Activated B cell treated with CpG ODN at 0.5 μM for 24 hours (primary cell): Measurements from ENCODE around the gene ZMYM1. TPM values are rescaled to one million over a fixed set of nuclear protein-coding genes. Genes with fewer than 3 reads are reported as not detected.

Source experiments
- ATAC-seq: fragments of 200-7000 bp; cut with Tn5 transposase; one replicate; pipeline ENCODE4 v1.10.0; 2021; ENCODE audit warnings: low read depth, mild to moderate bottlenecking, moderate library complexity
- CTCF ChIA-PET: fragments of 350-600 bp; sonication (Branson Sonifier 250); formaldehyde crosslinking; loops from one replicate; lab custom pipeline; 2021; ENCODE audit warnings: antibody characterized with exemption; lab: Charles Lee
- POLR2A ChIA-PET: fragments of 350-600 bp; sonication (Branson Sonifier 250); formaldehyde crosslinking; loops from one replicate; lab custom pipeline; 2021; ENCODE audit warnings: antibody characterized with exemption; lab: Charles Lee
- DNase-seq: peaks from one replicate; pipeline ENCODE4 v3.0.0; 2022
- H3K27ac Mint-ChIP-seq: one replicate; pipeline ENCODE4 v1.8.0; 2020; ENCODE audit warnings: mixed read lengths
- H3K27me3 Mint-ChIP-seq: one replicate; pipeline ENCODE4 v1.8.0; 2021; ENCODE audit warnings: mixed read lengths
- H3K36me3 Mint-ChIP-seq: one replicate; pipeline ENCODE4 v1.8.0; 2021; ENCODE audit warnings: low read depth, mixed read lengths
- H3K4me1 Mint-ChIP-seq: one replicate; pipeline ENCODE4 v1.8.0; 2021; ENCODE audit warnings: mixed read lengths
- H3K4me3 Mint-ChIP-seq: one replicate; pipeline ENCODE4 v1.8.0; 2020; ENCODE audit warnings: mild to moderate bottlenecking, mixed read lengths
- H3K9me3 Mint-ChIP-seq: one replicate; pipeline ENCODE4 v1.8.0; 2020; ENCODE audit warnings: mixed read lengths
- intact Hi-C: fragments of 100-400 bp; cut with micrococcal nuclease; formaldehyde crosslinking; loops from one replicate; pipeline ENCODE4 v1.15.1; 2024
- total RNA-seq: library from RNA; stranded (reverse); gene quantifications from 2 replicates; pipeline ENCODE4 v1.2.3, GENCODE V29; 2022
- TF ChIP-seq, protein P1 (sequence below): fragments of 200-600 bp; IDR thresholded peaks from one replicate; pipeline ENCODE4 v1.8.0; 2022; ENCODE audit warnings: antibody characterized with exemption, mild to moderate bottlenecking

Gene ZMYM1
- total RNA-seq, 1 donor from 2014 or later = 7.4 TPM

GRCh38 chr1:35097224-35097623 lies 18.0 kb downstream of the ZMYM1 start:
- POLR2A ChIA-PET = no interaction called here
- TF ChIP-seq, protein P1, sequence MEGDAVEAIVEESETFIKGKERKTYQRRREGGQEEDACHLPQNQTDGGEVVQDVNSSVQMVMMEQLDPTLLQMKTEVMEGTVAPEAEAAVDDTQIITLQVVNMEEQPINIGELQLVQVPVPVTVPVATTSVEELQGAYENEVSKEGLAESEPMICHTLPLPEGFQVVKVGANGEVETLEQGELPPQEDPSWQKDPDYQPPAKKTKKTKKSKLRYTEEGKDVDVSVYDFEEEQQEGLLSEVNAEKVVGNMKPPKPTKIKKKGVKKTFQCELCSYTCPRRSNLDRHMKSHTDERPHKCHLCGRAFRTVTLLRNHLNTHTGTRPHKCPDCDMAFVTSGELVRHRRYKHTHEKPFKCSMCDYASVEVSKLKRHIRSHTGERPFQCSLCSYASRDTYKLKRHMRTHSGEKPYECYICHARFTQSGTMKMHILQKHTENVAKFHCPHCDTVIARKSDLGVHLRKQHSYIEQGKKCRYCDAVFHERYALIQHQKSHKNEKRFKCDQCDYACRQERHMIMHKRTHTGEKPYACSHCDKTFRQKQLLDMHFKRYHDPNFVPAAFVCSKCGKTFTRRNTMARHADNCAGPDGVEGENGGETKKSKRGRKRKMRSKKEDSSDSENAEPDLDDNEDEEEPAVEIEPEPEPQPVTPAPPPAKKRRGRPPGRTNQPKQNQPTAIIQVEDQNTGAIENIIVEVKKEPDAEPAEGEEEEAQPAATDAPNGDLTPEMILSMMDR = no peak
- Mint-ChIP-seq H3K27ac (no peak overlapping the region), H3K36me3 (peaks cover 65% of the 10 kb centered on the region), H3K4me3 (no peak overlapping the region), H3K9me3 (no peaks in the 10 kb centered on the region), H3K27me3 (no peaks in the 10 kb centered on the region), H3K4me1 (no peaks in the 10 kb centered on the region)
- no peak for DNase-seq
- intact Hi-C loops = no loop called here
- CTCF ChIA-PET = no interaction called here
- ATAC-seq = no peak

DNA sequence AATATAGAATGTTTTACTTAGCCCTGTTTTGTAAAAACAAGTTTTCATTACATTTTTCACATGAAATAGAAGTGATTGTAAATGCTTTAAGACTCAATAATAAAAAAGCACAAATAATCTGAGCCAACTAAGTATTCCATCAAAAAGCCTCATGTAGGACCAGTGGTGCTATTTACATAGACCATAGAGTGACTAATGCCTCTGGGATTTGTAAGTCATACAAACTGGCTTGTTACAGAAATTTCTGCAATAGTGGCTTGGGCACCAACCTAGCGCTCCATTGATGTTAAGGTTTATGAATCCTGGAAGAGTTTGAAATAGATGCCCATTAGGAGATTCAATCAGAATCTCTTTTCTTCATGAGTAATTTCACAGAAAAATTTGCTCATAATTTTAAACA lies 31.9 kb downstream of the ZMYM1 start:
- Mint-ChIP-seq H3K27me3 (no peaks in the 10 kb centered on the region), H3K27ac (no peak overlapping the region), H3K9me3 (no peaks in the 10 kb centered on the region), H3K36me3 (peaks cover 35% of the 10 kb centered on the region), H3K4me3 (no peak overlapping the region), H3K4me1 (no peaks in the 10 kb centered on the region)
- CTCF ChIA-PET = no interaction called here
- TF ChIP-seq, protein P1 = no peak
- ATAC-seq (no peak), DNase-seq (no peak)
- intact Hi-C loops = no loop called here
- POLR2A ChIA-PET = no interaction called here

GRCh38 chr1:35112668-35113067 lies 33.5 kb downstream of the ZMYM1 start:
- Mint-ChIP-seq H3K4me3 (no peak overlapping the region), H3K9me3 (no peaks in the 10 kb centered on the region), H3K27ac (no peak overlapping the region), H3K36me3 (peaks cover 33% of the 10 kb centered on the region), H3K27me3 (peaks cover 2% of the 10 kb centered on the region), H3K4me1 (no peaks in the 10 kb centered on the region)
- no peak for DNase-seq
- ATAC-seq = no peak
- intact Hi-C loops = no loop called here
- TF ChIP-seq, protein P1 = no peak
- POLR2A ChIA-PET = no interaction called here
- CTCF ChIA-PET = no interaction called here

GRCh38 chr1:35115459-35116383 lies 36.5 kb downstream of the ZMYM1 start:
- peaks cover 9% of the 10 kb centered on the region for H3K4me1 Mint-ChIP-seq
- no peak overlapping the region for H3K27ac Mint-ChIP-seq
- intact Hi-C loops = no loop called here
- TF ChIP-seq, protein P1 = no peak
- ChIA-PET CTCF (no interaction called here), POLR2A (no interaction called here)
- H3K27me3 Mint-ChIP-seq = peaks cover 2% of the 10 kb centered on the region
- H3K9me3 Mint-ChIP-seq = no peaks in the 10 kb centered on the region
- no peak overlapping the region for H3K4me3 Mint-ChIP-seq
- ATAC-seq (no peak), DNase-seq (no peak)
- H3K36me3 Mint-ChIP-seq = peaks cover 26% of the 10 kb centered on the region

DNA sequence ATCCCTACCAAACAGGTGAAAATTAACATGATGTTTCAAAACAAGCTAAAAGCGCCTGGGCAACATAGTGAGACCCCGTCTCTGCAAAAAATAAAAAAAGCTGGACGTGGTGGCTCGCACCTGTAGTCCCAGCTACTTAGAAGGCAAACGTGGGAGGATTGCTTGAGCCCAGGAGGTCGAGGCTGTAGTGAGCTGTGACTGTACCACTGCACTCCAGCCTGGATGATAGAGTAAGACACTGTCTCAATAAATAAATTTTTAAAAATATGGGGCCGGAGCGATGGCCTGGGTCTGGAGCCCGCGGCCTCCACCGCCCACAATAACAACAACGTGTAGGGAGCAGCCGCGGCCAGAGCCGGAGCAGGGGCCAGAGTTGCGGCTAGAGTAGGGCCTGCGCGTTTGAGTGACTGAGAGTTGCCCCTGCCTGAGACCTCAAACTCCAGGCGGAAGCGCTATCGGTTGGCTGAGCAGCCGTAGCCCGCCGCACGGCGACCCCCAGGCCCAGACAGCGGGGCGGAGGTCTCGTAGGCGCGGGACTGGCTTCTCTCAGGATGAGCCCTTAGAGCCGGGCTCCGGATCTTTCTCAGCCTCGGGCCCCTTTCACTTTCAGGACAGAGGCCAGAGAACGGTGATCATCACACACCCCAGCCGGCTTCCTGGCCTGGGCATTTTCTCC lies 41.4 kb downstream of the ZMYM1 start:
- Mint-ChIP-seq H3K9me3 (no peaks in the 10 kb centered on the region), H3K4me1 (peaks cover 9% of the 10 kb centered on the region), H3K27ac (no peak overlapping the region), H3K4me3 (peak overlapping the region; percentile 73), H3K36me3 (peaks cover 2% of the 10 kb centered on the region), H3K27me3 (peaks cover 2% of the 10 kb centered on the region)
- ChIA-PET POLR2A (interaction anchor here (0.7 kb wide), 1 partner anchor 29 kb away, joined by 3 read pairs; no protein-coding TSS in a partner anchor), CTCF (no interaction called here)
- TF ChIP-seq, protein P1 = no peak
- ATAC-seq (peak; percentile 42), DNase-seq (peak; percentile 20)
- intact Hi-C loops = no loop called here
